HCT116 (cell line): Measurements from ENCODE around the gene OXT. TPM values are rescaled to one million over a fixed set of nuclear protein-coding genes. Genes with fewer than 3 reads are reported as not detected.

Experiments used
- CBX3 ChIP-seq: IDR thresholded peaks from 2 replicates; pipeline ENCODE4 v1.6.1; 2012; ENCODE audit warnings: low read depth
- CEBPB ChIP-seq: IDR thresholded peaks from 2 replicates; pipeline ENCODE4 v1.6.1; 2012; ENCODE audit warnings: low read depth
- ELF1 ChIP-seq: IDR thresholded peaks from 2 replicates; pipeline ENCODE4 v1.6.1; 2012; ENCODE audit warnings: low read depth, borderline replicate concordance
- POLR2AphosphoS5 ChIP-seq: IDR thresholded peaks from 2 replicates; pipeline ENCODE4 v1.6.1; 2011; ENCODE audit warnings: mild to moderate bottlenecking, low read depth, low read length, moderate library complexity
- SIN3A ChIP-seq: IDR thresholded peaks from 2 replicates; pipeline ENCODE4 v1.6.1; 2012; ENCODE audit warnings: low read depth
- ZNF274 ChIP-seq: fragments of 200-500 bp; sonication (Bioruptor generic); IDR thresholded peaks from 2 replicates; pipeline ENCODE4 v1.6.1; 2014; ENCODE audit warnings: mild to moderate bottlenecking, low read depth, low read length, inconsistent platforms
- total RNA-seq: library from RNA; stranded (reverse); gene quantifications from one replicate; pipeline ENCODE4 v1.2.1, GENCODE V29; 2021; ENCODE audit not compliant: unreplicated experiment
- TF ChIP-seq, protein P1 (sequence below): IDR thresholded peaks from 2 replicates; pipeline ENCODE4 v1.6.1; 2012; ENCODE audit warnings: low read depth
- TF ChIP-seq, protein P2 (sequence below): IDR thresholded peaks from 2 replicates; pipeline ENCODE4 v1.6.1; 2012

OXT gene
- total RNA-seq, 1 experiment from 2014 or later: not detected

DNA sequence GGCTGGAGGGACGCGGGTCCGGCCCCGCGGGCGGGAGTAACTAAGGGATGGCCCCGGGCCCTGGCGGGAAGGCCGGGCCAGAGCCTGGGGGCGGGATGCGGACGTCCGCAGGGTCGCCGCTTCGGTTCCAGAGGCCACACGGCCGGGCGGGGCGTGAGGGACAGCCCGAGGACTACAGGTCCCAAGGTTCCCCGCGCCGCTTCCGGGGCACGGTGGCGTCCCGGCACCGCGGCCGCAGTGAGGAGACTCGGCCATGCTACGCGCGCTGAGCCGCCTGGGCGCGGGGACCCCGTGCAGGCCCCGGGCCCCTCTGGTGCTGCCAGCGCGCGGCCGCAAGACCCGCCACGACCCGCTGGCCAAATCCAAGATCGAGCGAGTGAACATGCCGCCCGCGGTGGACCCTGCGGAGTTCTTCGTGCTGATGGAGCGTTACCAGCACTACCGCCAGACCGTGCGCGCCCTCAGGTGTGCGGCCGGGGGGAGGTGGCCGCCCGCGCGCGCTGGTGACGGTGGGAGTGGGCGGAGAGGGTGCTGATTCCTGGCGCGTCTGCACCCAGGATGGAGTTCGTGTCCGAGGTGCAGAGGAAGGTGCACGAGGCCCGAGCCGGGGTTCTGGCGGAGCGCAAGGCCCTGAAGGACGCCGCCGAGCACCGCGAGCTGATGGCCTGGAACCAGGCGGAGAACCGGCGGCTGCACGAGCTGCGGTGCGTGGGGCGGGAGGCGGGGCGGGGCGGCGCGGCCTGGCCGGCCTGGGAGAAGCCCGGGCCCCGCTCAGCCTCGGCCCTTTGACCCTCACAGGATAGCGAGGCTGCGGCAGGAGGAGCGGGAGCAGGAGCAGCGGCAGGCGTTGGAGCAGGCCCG lies 25.4 kb upstream of the OXT start, which contains the start of gene MRPS26 (continued):
- TF ChIP-seq, protein P1, sequence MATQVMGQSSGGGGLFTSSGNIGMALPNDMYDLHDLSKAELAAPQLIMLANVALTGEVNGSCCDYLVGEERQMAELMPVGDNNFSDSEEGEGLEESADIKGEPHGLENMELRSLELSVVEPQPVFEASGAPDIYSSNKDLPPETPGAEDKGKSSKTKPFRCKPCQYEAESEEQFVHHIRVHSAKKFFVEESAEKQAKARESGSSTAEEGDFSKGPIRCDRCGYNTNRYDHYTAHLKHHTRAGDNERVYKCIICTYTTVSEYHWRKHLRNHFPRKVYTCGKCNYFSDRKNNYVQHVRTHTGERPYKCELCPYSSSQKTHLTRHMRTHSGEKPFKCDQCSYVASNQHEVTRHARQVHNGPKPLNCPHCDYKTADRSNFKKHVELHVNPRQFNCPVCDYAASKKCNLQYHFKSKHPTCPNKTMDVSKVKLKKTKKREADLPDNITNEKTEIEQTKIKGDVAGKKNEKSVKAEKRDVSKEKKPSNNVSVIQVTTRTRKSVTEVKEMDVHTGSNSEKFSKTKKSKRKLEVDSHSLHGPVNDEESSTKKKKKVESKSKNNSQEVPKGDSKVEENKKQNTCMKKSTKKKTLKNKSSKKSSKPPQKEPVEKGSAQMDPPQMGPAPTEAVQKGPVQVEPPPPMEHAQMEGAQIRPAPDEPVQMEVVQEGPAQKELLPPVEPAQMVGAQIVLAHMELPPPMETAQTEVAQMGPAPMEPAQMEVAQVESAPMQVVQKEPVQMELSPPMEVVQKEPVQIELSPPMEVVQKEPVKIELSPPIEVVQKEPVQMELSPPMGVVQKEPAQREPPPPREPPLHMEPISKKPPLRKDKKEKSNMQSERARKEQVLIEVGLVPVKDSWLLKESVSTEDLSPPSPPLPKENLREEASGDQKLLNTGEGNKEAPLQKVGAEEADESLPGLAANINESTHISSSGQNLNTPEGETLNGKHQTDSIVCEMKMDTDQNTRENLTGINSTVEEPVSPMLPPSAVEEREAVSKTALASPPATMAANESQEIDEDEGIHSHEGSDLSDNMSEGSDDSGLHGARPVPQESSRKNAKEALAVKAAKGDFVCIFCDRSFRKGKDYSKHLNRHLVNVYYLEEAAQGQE: no peak
- TF ChIP-seq SIN3A (peak; percentile 88), ELF1 (no peak; the same call in 1 of the 2 replicates), CBX3 (no peak), CEBPB (no peak), POLR2AphosphoS5 (peak; percentile 85), ZNF274 (no peak)
- TF ChIP-seq, protein P2, sequence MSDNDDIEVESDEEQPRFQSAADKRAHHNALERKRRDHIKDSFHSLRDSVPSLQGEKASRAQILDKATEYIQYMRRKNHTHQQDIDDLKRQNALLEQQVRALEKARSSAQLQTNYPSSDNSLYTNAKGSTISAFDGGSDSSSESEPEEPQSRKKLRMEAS: no peak; the same call in 1 of the 2 replicates
- TF ChIP-seq, all 23 proteins: peak for 6
